NCI-H526 (cell line): Measurements from ENCODE around the gene MIF4GD.
"Not testable (repeated sequence)": the region's sequence is repeated elsewhere in the genome, so short reads cannot be mapped to it uniquely, and the experiment has no call there.

Experiments
- DNase-seq, 2 experiments: peaks; one replicate each; lab custom pipeline; 2025; lab: John Stamatoyannopoulos, UW

Gene MIF4GD

GRCh38 chr17:75270966-75271232 lies at the start of gene MIF4GD:
Gene MIF4GD (minus strand): TSS chr17:75271231. CDS start chr17:75270195, 1,036 bp downstream.
- DNase-seq = no peak

GRCh38 chr17:75319904-75320691 lies 49.1 kb upstream of the MIF4GD start:
- no peak for DNase-seq

- DNase-seq = no peak
These were observed 47.7 kb upstream of the MIF4GD start for GRCh38 chr17:75318615-75319222.

GRCh38 chr17:75318211-75318610 lies 47.2 kb upstream of the MIF4GD start:
- no peak for DNase-seq

GRCh38 chr17:75317671-75318070 lies 46.6 kb upstream of the MIF4GD start:
- DNase-seq = no peak

GRCh38 chr17:75316253-75316652 lies 45.2 kb upstream of the MIF4GD start:
- DNase-seq = no peak

- no peak for DNase-seq
These were observed 44.7 kb upstream of the MIF4GD start for GRCh38 chr17:75315541-75316243.

GRCh38 chr17:75313941-75314551 lies 43.0 kb upstream of the MIF4GD start:
- no peak for DNase-seq

GRCh38 chr17:75308732-75309629 lies 38.0 kb upstream of the MIF4GD start:
- peak in 1 of 2 experiments; percentile 51 for DNase-seq

GRCh38 chr17:75307957-75308731 lies 37.1 kb upstream of the MIF4GD start:
- no peak for DNase-seq

- DNase-seq = no peak
These were observed 30.6 kb upstream of the MIF4GD start for GRCh38 chr17:75301502-75302206.

- no peak for DNase-seq
These were observed 30.0 kb upstream of the MIF4GD start for GRCh38 chr17:75301049-75301448.

GRCh38 chr17:75300280-75300679 lies 29.2 kb upstream of the MIF4GD start:
- DNase-seq = no peak

GRCh38 chr17:75295201-75296158 lies 24.4 kb upstream of the MIF4GD start:
- DNase-seq = no peak

- not testable (repeated sequence) for DNase-seq
These were observed 21.9 kb upstream of the MIF4GD start for GRCh38 chr17:75292810-75293448.

- DNase-seq = peak in 1 of 2 experiments; percentile 45
These were observed 18.9 kb upstream of the MIF4GD start for GRCh38 chr17:75289832-75290337.

GRCh38 chr17:75289115-75289831 lies 18.2 kb upstream of the MIF4GD start, which contains the start of gene SLC25A19:
Gene SLC25A19 (minus strand): TSS chr17:75289433. CDS start chr17:75286764, 2,669 bp downstream.
- peak; percentile 95 to 99 for DNase-seq

- DNase-seq = peak; percentile 78 to 85
These were observed 17.7 kb upstream of the MIF4GD start for GRCh38 chr17:75288770-75289114.
